HepG2 (cell line): Measurements from ENCODE around the gene FHIT. TPM values are rescaled to one million over a fixed set of nuclear protein-coding genes. Genes with fewer than 3 reads are reported as not detected.
A peak's percentile ranks its signal among the peaks of the same experiment; 100 is the strongest.

Source experiments
- ATF4 ChIP-seq, 2 experiments: fragments of 450-650 bp in 1 of 2; sonication (generic) in 1 of 2; formaldehyde crosslinking; IDR thresholded peaks; 2 replicates each; pipeline versions ENCODE4 v1.5.0 to v1.8.0; 2020 to 2022; ENCODE audit warnings: mild to moderate bottlenecking in 1 of 2, missing genetic modification reagents in 1 of 2
- BORCS8-MEF2B ChIP-seq: sonication (generic); formaldehyde crosslinking; IDR thresholded peaks from 2 replicates; pipeline ENCODE4 v1.8.0; 2022; ENCODE audit warnings: mild to moderate bottlenecking, missing genetic modification reagents
- DMTF1 ChIP-seq: sonication (generic); formaldehyde crosslinking; IDR thresholded peaks from 2 replicates; pipeline ENCODE4 v1.4.0; 2020; ENCODE audit warnings: mild to moderate bottlenecking, missing genetic modification reagents
- HMG20B ChIP-seq: conservative IDR thresholded peaks from 2 replicates; pipeline ENCODE4 v1.6.1; 2016; ENCODE audit warnings: missing genetic modification reagents, missing compliant biosample characterization
- HMGA1 ChIP-seq: sonication (generic); formaldehyde crosslinking; conservative IDR thresholded peaks from 2 replicates; pipeline ENCODE4 v1.4.0; 2020; ENCODE audit warnings: missing genetic modification reagents
- KAT2B ChIP-seq: fragments of 150-350 bp; IDR thresholded peaks from 2 replicates; pipeline ENCODE4 v1.6.1; 2014; ENCODE audit warnings: low read depth, low read length, borderline replicate concordance
- MLXIP ChIP-seq: sonication (generic); formaldehyde crosslinking; IDR thresholded peaks from 2 replicates; pipeline ENCODE4 v1.9.0; 2021; ENCODE audit warnings: missing genetic modification reagents, borderline replicate concordance
- MXD3 ChIP-seq: IDR thresholded peaks from 2 replicates; pipeline ENCODE4 v1.6.1; 2016; ENCODE audit warnings: mild to moderate bottlenecking, missing biosample characterization, missing genetic modification reagents
- NRL ChIP-seq: sonication (generic); formaldehyde crosslinking; IDR thresholded peaks from 2 replicates; pipeline ENCODE4 v1.5.0; 2020; ENCODE audit warnings: missing genetic modification reagents, mild to moderate bottlenecking, moderate library complexity, borderline replicate concordance
- PTBP1 ChIP-seq: fragments of 200-400 bp; formaldehyde crosslinking; IDR thresholded peaks from 2 replicates; pipeline ENCODE4 v1.6.1; 2018; ENCODE audit warnings: low read length, low read depth; ENCODE audit not compliant: poor library complexity, severe bottlenecking
- RORA ChIP-seq: sonication (generic); formaldehyde crosslinking; IDR thresholded peaks from 2 replicates; pipeline ENCODE4 v1.5.0; 2020; ENCODE audit warnings: mild to moderate bottlenecking, missing genetic modification reagents, moderate library complexity
- SYNCRIP ChIP-seq: fragments of 200-400 bp; formaldehyde crosslinking; IDR thresholded peaks from 2 replicates; pipeline ENCODE4 v1.6.1; 2018; ENCODE audit warnings: mild to moderate bottlenecking, low read depth, low read length; ENCODE audit not compliant: insufficient read depth
- TARDBP ChIP-seq: sonication (generic); formaldehyde crosslinking; IDR thresholded peaks from 2 replicates; pipeline ENCODE4 v1.8.0; 2022; ENCODE audit warnings: mild to moderate bottlenecking, missing genetic modification reagents
- ZNF274 ChIP-seq: sonication (generic); formaldehyde crosslinking; IDR thresholded peaks from 2 replicates; pipeline ENCODE4 v1.5.1; 2020; ENCODE audit warnings: mild to moderate bottlenecking, missing genetic modification reagents
- ZNF512 ChIP-seq: sonication (generic); formaldehyde crosslinking; IDR thresholded peaks from 2 replicates; pipeline ENCODE4 v1.4.0; 2020; ENCODE audit warnings: mild to moderate bottlenecking, missing genetic modification reagents
- ZNF616 ChIP-seq: sonication (generic); formaldehyde crosslinking; IDR thresholded peaks from 2 replicates; pipeline ENCODE4 v1.5.0; 2020; ENCODE audit warnings: low read depth, mild to moderate bottlenecking, missing genetic modification reagents
- polyA plus RNA-seq, 8 experiments: library from polyadenylated mRNA; depleted of rRNA in 3 of 8; stranded (reverse) in 7 of 8; unstranded in 1 of 8; fragments of >200 nt; fragmentation: Illumina TruSeq in 4 of 8; extraction: Trizol in 4 of 8; gene quantifications; 2 replicates each; pipeline versions ENCODE4 v1.2.1 to v1.2.3, GENCODE V29; 2011 to 2016; ENCODE audit warnings: low read depth in 4 of 8, missing spikeins in 1 of 8, mixed read lengths in 1 of 8; ENCODE audit not compliant: insufficient read depth in 1 of 8
- total RNA-seq, 5 experiments: library from RNA; depleted of rRNA; stranded (reverse); fragments of >200 nt; fragmentation: Illumina TruSeq; extraction: Trizol; gene quantifications; 2 replicates each; pipeline ENCODE4 v1.2.3, GENCODE V29; 2016; ENCODE audit warnings: low read depth in 1 of 5

FHIT gene
- total and polyA plus RNA-seq, 2 of the 13 experiments (the other 11 are each of a cell fraction or from before 2014, with no cell fraction given): 4.0 to 4.6 TPM

- TF ChIP-seq MXD3 (CRISPR knock-in tag) (no peak), NRL (CRISPR knock-in tag) (no peak), HMGA1 (CRISPR knock-in tag) (no peak), SYNCRIP (no peak), MLXIP (CRISPR knock-in tag) (no peak), ZNF512 (CRISPR knock-in tag) (no peak), BORCS8-MEF2B (CRISPR knock-in tag) (no peak), ZNF616 (CRISPR knock-in tag) (no peak), HMG20B (CRISPR knock-in tag) (peak; percentile 97), KAT2B (no peak), DMTF1 (CRISPR knock-in tag) (no peak), ATF4 (CRISPR knock-in tag; IDR thresholded peaks at IDR 0.05) (peak in 1 of 2 experiments; percentile 33; a peak in 1 of 4 replicates), PTBP1 (no peak), ZNF274 (CRISPR knock-in tag) (no peak), RORA (CRISPR knock-in tag) (no peak), TARDBP (no peak)
Measured at GRCh38 chr3:60967141-60967540, 284.1 kb downstream of the FHIT start (continued).
